HepG2 (cell line): ENCODE results near the gene BACH2. TPM values are rescaled to one million over a fixed set of nuclear protein-coding genes. Genes with fewer than 3 reads are reported as not detected.

Experiments
- ATAC-seq: fragments of 200-7000 bp; cut with Tn5 transposase; 3 replicates; pipeline ENCODE4 v1.9.1; 2020; ENCODE audit warnings: mild to moderate bottlenecking, moderate library complexity
- BruUV-seq: library from RNA; stranded (reverse); fragments of 400-500 nt; replicated peaks from 2 replicates; lab custom pipeline; 2021; lab: Mats Ljungman, UMichigan
- CTCF ChIA-PET: fragments of 300-600 bp; formaldehyde crosslinking; extraction: SDS; loops from one replicate; lab custom pipeline; 2021; ENCODE audit warnings: low total read pairs, inconsistent platforms, low intra/inter-chr PET ratio; lab: Yijun Ruan, JAX
- POLR2A ChIA-PET: fragments of 350-600 bp; sonication (Branson Sonifier 250); formaldehyde crosslinking; loops from one replicate; lab custom pipeline; 2020; ENCODE audit warnings: antibody characterized with exemption, inconsistent platforms; lab: Yijun Ruan, JAX
- DNase-seq: peaks from one replicate; pipeline ENCODE4 v3.0.0-alpha.2; 2015; ENCODE audit warnings: low spot score
- FAIRE-seq: peaks from 3 replicates; lab custom pipeline; 2011; peaks lifted over from hg19 to GRCh38; lab: Jason Lieb, UNC
- H2AFZ ChIP-seq: one replicate; pipeline ENCODE4 v1.6.1; 2011; ENCODE audit warnings: low read length, inconsistent platforms
- H3K27ac ChIP-seq: fragments of 300-600 bp; 3 replicates; pipeline ENCODE4 v1.8.0; 2011; ENCODE audit warnings: mixed run types, mild to moderate bottlenecking, mixed read lengths, low read length, inconsistent platforms; ENCODE audit not compliant: insufficient read depth; ENCODE audit errors: extremely low read length
- H3K27me3 ChIP-seq, 2 experiments: fragments of 200-600 bp in 1 of 2; 2 replicates in 1 of 2; 3 replicates in 1 of 2; pipeline versions ENCODE4 v1.6.0 to v1.8.0; 2011; ENCODE audit warnings: low read length in 2 of 2, mild to moderate bottlenecking in 2 of 2, moderate library complexity in 2 of 2, inconsistent platforms in 1 of 2; ENCODE audit not compliant: insufficient read depth in 2 of 2, control insufficient read depth in 1 of 2
- H3K36me3 ChIP-seq, 2 experiments: fragments of 200-600 bp in 1 of 2; replicated peaks in 1 of 2; 2 replicates in 1 of 2; 3 replicates in 1 of 2; pipeline versions ENCODE4 v1.5.1 to v1.8.0; 2011; ENCODE audit warnings: low read length in 2 of 2, inconsistent platforms in 1 of 2; ENCODE audit not compliant: insufficient read depth in 2 of 2, control insufficient read depth in 1 of 2
- H3K4me1 ChIP-seq: 2 replicates; pipeline ENCODE4 v1.5.1; 2012; ENCODE audit warnings: low read length, inconsistent platforms; ENCODE audit not compliant: insufficient read depth
- H3K4me2 ChIP-seq: 2 replicates; pipeline ENCODE4 v1.6.0; 2011; ENCODE audit warnings: low read depth, low read length, inconsistent platforms
- H3K4me3 ChIP-seq, 3 experiments: fragments of 200-600 bp in 1 of 3; sonication (generic), shearing (Covaris generic) in 1 of 3; replicated peaks in 1 of 3; 2 replicates each; pipeline ENCODE4 v1.5.1; 2011 to 2016; ENCODE audit warnings: low read length in 3 of 3, inconsistent platforms in 2 of 3, low read depth in 2 of 3, mild to moderate bottlenecking in 2 of 3, control low read depth in 1 of 3, mixed read lengths in 1 of 3; ENCODE audit not compliant: insufficient read depth in 1 of 3
- H3K79me2 ChIP-seq: one replicate; pipeline ENCODE4 v1.6.1; 2011; ENCODE audit warnings: low read length, inconsistent platforms; ENCODE audit not compliant: insufficient read depth
- H3K9ac ChIP-seq: 2 replicates; pipeline ENCODE4 v1.6.0; 2011; ENCODE audit warnings: mild to moderate bottlenecking, low read depth, low read length, inconsistent platforms; ENCODE audit not compliant: insufficient read depth
- H3K9me3 ChIP-seq: 2 replicates; pipeline ENCODE4 v1.5.1; 2012; ENCODE audit warnings: mild to moderate bottlenecking, low read length
- H4K20me1 ChIP-seq: 2 replicates; pipeline ENCODE4 v1.6.0; 2011; ENCODE audit warnings: inconsistent platforms, mild to moderate bottlenecking, low read length, moderate library complexity; ENCODE audit not compliant: insufficient read depth
- DMAP1 ChIP-seq: IDR thresholded peaks from 2 replicates; pipeline ENCODE4 v1.6.1; 2016
- GABPA ChIP-seq, 2 experiments: IDR thresholded peaks; 2 replicates each; pipeline ENCODE4 v1.6.1; 2011 to 2016; ENCODE audit warnings: low read depth in 2 of 2, low read length in 1 of 2, missing biosample characterization in 1 of 2, missing genetic modification characterization in 1 of 2
- MAFF ChIP-seq: IDR thresholded peaks from 2 replicates; pipeline ENCODE4 v1.6.1; 2011; ENCODE audit warnings: low read depth, low read length, improper control_type of control experiment
- POGZ ChIP-seq: sonication (generic); formaldehyde crosslinking; IDR thresholded peaks from 2 replicates; pipeline ENCODE4 v1.4.0; 2020; ENCODE audit warnings: mild to moderate bottlenecking, missing genetic modification reagents
- RCOR2 ChIP-seq: IDR thresholded peaks from 2 replicates; pipeline ENCODE4 v1.6.1; 2016; ENCODE audit warnings: missing biosample characterization, missing genetic modification reagents
- SAFB2 ChIP-seq: sonication (generic); formaldehyde crosslinking; IDR thresholded peaks from 2 replicates; pipeline ENCODE4 v1.5.1; 2020; ENCODE audit warnings: missing genetic modification reagents, low read depth, mild to moderate bottlenecking, borderline replicate concordance
- ZBTB14 ChIP-seq: sonication (generic); formaldehyde crosslinking; IDR thresholded peaks from 2 replicates; pipeline ENCODE4 v1.4.0; 2020; ENCODE audit warnings: missing genetic modification reagents
- ZC3H4 ChIP-seq: sonication (generic); formaldehyde crosslinking; IDR thresholded peaks from 2 replicates; pipeline ENCODE4 v1.4.0; 2020; ENCODE audit warnings: missing genetic modification reagents, borderline replicate concordance
- ZNF557 ChIP-seq: sonication (generic); formaldehyde crosslinking; IDR thresholded peaks from 2 replicates; pipeline ENCODE4 v1.4.0; 2020; ENCODE audit warnings: missing genetic modification reagents
- ZNF572 ChIP-seq: sonication (generic); formaldehyde crosslinking; IDR thresholded peaks from 2 replicates; pipeline ENCODE4 v1.5.1; 2020; ENCODE audit warnings: mild to moderate bottlenecking, missing genetic modification reagents
- ZNF75D ChIP-seq: sonication (generic); formaldehyde crosslinking; IDR thresholded peaks from 2 replicates; pipeline ENCODE4 v1.8.1; 2023; ENCODE audit warnings: missing genetic modification reagents, mild to moderate bottlenecking, borderline replicate concordance
- WGBS: methylation state at CpG from one replicate; pipeline ENCODE4 v1.1.6; 2017; ENCODE audit warnings: low lambda C conversion rate; 5-methylcytosine and 5-hydroxymethylcytosine counted together
- in situ Hi-C: cut with HindIII; loops from 2 replicates; pipeline ENCODE4 v1.10.0; 2017; ENCODE audit warnings: low pct_unique_long_range_greater_than_20kb; ENCODE audit not compliant: extremely low pct_ligation_motif_present
- intact Hi-C: fragments of 100-400 bp; cut with micrococcal nuclease; formaldehyde crosslinking; loops from one replicate; pipeline ENCODE4 v1.10.0; 2022; ENCODE audit not compliant: unreplicated experiment
- polyA plus RNA-seq, 8 experiments: library from polyadenylated mRNA; depleted of rRNA in 3 of 8; stranded (reverse) in 7 of 8; unstranded in 1 of 8; fragments of >200 nt; fragmentation: Illumina TruSeq in 4 of 8; extraction: Trizol in 4 of 8; gene quantifications; 2 replicates each; pipeline versions ENCODE4 v1.2.1 to v1.2.3, GENCODE V29; 2011 to 2016; ENCODE audit warnings: low read depth in 4 of 8, missing spikeins in 1 of 8, mixed read lengths in 1 of 8; ENCODE audit not compliant: insufficient read depth in 1 of 8
- total RNA-seq, 5 experiments: library from RNA; depleted of rRNA; stranded (reverse); fragments of >200 nt; fragmentation: Illumina TruSeq; extraction: Trizol; gene quantifications; 2 replicates each; pipeline ENCODE4 v1.2.3, GENCODE V29; 2016; ENCODE audit warnings: low read depth in 1 of 5

BACH2 gene
- total and polyA plus RNA-seq, 2 of the 13 experiments (the other 11 are each of a cell fraction or from before 2014, with no cell fraction given) = 0.01 TPM; not detected in 1

GRCh38 chr6:90008908-90009501 lies 287.6 kb downstream of the BACH2 start:
- Histone ChIP-seq H4K20me1 (no peaks in the 10 kb centered on the region), H3K79me2 (no peaks in the 10 kb centered on the region), H3K36me3 (no peaks in the 10 kb centered on the region), H3K27me3 (no peaks in the 10 kb centered on the region), H3K4me3 (no peak overlapping the region), H3K27ac (no peak overlapping the region), H3K9me3 (no peaks in the 10 kb centered on the region), H3K4me2 (no peak overlapping the region), H3K4me1 (no peaks in the 10 kb centered on the region), H3K9ac (no peak overlapping the region), H2AFZ (no peak overlapping the region)
- no peak for FAIRE-seq
- TF ChIP-seq RCOR2 (CRISPR knock-in tag) (no peak), SAFB2 (CRISPR knock-in tag) (no peak), ZC3H4 (CRISPR knock-in tag) (no peak), ZNF557 (CRISPR knock-in tag) (no peak), DMAP1 (CRISPR knock-in tag) (no peak), POGZ (CRISPR knock-in tag) (no peak), ZNF572 (CRISPR knock-in tag) (no peak), ZBTB14 (CRISPR knock-in tag) (no peak), MAFF (no peak), GABPA (IDR thresholded peaks at IDR 0.05; ENCODE audit: low read depth, low read length) (no peak), GABPA (CRISPR knock-in tag; IDR thresholded peaks at IDR 0.05; ENCODE audit: low read depth) (no peak), ZNF75D (CRISPR knock-in tag) (no peak)
- 100% methylated on average over 1 of the region's 1 CpG for WGBS
- intact Hi-C loops = no loop called here
- BruUV-seq = no TSS peak
- in situ Hi-C loops = no loop called here
- POLR2A ChIA-PET = no interaction called here
- ATAC-seq = no peak
- CTCF ChIA-PET = no interaction called here
- no peak for DNase-seq
